Measurements from ENCODE around the gene WDR7.

Gene WDR7

DNA sequence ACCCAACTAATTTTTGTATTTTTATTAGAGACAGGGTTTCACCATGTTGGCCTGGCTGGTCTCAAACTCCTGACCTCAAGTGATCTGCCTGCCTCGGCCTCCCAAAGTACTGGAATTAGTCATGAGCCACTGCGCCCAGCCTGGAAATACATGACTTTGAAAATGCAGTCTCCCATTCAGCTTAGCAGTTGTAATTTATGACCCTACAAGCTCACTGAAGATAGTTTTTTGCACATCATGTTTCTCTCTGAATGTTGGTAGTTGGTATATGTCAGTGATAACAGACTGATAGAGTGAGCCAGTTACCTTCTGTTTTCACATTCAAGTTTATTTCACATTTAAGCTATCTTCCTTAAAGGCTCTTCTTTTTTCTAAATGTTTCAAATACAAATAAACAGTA lies 7.1 kb downstream of the WDR7 start:
- no peak for DNase-seq

DNA sequence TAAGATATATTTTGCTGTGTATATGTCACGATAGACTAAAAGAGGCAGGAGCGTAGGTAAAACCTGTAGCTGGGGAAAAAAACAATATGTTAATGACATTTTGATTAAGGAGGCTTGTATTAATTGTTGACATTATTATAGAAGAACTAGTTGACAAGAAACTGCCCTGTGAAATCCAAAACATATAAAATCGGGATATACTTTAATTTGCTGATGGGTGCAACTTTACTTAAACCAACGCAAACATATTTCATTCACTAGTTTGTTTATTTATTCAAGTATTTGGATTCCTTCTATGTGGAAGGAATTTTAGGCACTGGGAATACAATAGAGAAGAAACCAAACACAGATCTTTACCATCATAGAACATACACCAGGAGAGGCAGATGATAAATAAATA lies 8.0 kb downstream of the WDR7 start:
- no peak for DNase-seq

DNA sequence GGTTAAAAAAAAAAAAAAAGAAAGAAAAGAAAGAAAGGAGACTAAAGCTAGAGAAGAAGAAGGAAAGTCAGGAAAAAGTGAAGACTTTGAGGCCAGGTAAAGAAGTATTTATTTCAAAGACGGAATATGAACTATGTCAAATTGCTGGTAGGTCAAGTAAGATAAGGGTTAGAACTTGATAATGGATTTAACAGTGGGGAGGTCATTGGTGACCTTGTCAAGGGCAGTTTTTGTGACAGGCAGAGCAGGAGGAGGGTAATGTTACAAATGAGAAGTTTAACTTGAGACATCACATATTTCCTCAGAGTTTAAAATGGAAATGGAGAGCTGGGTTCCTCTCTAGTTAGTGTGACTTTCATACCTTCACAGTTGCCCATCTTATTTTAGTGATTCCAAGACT lies 9.5 kb downstream of the WDR7 start:
- no peak for DNase-seq

DNA sequence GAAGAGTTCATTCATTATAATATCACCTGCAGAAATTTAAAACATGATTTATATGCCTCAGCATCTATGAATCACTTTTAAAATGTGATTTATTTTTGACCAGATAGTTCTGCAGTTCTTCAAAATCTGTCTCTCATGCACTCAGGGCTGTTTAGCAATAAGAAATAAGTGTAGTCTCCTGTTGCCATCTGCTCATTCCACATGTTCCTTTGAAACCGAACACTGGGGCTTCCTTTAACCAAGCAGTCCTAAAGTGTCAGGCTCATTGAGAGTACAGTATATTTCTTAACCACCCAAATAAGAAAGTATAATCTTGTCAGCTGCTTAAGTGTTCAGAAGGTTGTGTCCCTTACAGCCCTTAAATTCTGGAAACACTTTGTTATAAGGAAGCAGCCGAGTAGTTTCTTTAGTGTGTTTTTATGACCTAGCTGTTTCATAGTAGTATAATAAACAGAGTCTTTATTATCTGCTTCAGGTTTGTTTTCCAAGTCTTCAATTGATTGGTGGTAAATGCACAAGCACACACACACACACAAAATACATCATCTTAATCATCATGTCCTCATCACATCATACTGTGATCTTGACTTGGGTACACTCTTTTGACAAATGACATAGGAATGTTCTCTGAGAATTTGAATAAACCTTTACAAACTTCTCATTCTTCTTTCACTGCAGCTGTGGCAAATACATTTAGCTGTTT lies 10.4 kb downstream of the WDR7 start:
- no peak for DNase-seq

DNA sequence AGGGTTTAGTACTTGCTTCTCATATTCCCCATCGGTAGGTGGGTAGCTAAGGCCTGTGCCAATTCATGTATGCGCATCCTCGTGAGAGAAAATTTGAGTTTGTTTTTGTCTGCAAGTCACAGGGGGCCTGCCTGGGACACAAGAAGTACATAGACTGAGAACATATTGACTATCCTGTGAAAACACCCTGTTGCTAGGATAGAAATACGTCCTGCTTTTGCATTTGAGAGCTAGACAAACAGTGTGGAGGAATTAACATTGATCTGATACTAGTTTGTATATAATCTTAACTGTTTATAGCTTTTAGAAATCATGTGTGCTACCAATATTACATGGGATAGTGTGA lies 10.9 kb downstream of the WDR7 start:
- no peak for DNase-seq

DNA sequence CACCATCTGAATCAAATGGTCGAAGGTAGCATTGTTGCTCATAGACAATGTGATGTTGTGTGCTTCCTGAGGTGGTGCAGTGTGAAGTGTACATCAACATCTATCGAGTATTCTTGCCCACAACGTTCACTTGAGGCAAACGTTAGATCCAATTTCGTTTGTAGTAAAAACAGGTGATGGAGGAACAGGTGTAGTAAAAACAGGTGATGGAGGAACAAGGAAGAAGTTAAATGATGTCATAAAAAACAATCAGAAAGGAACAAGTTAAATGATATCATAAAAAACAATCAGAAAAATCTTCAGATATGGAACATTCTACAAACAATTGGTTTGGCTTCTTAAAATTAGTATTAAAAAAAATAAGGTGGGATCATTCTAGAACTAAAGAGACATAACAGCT lies 11.3 kb downstream of the WDR7 start:
- no peak for DNase-seq

DNA sequence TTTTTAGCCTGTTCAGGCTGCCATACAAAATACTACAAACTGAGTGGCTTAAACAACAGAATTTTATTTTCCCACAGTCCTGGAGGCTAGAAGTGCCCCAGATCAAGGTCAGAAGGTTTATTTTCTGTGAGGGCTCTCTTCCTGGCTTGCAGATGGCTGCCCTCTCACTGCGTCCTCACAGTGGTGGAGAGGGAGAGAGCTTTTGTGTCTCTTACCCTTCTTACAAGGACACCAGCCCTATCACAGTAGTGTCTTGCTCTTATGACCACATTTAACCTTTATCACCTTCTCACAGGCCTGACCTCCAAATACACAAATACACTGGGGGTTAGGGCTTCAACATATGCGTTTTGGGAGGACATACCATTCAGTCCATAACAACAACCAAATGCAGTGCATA lies 11.7 kb downstream of the WDR7 start:
- DNase-seq, result no peak

DNA sequence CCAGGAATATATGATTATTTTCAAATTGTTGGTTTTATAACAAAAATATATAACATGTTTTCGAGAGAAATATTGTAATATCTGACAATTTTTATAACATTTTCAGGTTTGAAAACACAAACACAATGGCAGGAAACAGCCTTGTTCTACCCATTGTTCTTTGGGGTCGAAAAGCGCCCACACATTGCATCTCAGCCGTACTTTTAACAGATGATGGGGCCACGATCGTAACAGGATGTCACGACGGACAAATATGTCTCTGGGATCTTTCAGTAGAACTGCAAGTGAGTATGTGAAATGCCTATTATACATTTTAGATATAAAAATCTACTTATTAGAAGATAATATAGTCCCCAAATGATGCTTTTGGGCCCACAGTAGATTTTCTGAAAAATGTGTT lies 21.2 kb downstream of the WDR7 start:
- no peak for DNase-seq

DNA sequence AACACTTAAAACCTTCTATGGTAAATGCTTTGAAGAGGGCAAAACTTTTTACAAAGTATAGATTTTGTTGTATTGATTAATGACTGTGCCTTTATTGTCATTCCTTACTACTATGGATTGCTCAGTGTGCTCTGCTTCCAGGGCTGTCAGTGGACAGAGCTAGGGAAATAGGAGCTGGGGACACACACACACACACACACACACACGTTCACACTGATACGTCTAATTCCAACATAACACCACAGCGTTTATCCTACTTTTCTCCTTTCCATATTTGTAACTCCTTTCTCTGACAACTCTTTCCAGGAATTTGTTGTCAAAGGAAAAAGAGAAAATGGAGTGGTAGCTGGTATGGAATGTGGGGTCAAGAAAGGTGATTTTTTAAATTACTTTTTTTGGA lies 21.8 kb downstream of the WDR7 start:
- DNase-seq, result no peak

DNA sequence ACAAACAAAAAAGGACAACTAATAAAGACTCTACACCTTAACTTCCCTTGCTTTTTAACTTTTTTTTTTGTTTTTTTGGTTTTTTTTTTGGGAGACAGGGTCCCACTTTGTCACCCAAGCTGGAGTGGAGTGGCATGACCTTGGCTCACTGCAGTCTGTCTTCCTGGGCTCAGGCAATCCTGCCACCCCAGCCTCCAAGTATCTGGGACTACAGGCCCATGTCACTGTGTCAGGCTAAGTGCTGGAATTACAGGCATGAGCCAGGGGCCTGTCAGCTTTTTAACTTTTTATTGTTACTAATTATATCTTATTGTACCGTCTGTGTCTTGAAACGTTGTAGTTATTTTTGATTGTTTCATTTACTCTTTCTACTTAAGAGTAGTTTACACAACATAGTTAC lies 25.5 kb downstream of the WDR7 start:
- DNase-seq, result no peak

DNA sequence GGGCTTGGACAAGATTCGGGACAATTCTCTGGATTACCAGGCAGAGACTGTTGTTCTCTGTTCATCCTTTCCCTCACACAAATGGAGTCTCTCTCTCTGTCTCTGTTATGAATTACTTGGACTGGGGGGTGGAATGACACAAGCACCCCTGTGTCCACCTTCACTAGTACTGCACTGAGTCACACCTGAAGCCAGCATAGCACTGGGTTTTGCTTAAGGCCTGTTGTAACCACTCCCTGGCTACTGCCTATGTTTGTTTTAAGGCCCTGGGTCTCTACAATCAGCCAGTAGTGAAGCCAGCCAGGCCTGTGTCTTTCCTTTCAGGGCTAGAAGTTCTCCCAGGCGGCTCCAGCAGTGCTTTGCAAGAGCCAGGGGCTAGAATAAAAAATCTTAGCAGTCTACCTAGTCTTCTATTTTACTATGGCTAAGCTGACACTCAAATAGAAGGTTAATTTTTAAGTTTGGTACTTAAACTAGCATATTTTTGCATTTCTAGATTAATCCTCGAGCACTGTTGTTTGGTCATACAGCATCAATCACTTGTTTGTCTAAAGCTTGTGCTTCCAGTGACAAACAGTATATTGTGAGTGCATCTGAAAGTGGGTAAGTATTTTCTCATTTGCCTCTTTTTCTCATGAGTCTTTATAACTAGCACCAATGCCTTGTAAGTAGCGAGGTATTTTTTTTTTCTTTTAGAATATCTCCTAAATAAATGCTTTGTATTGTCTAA lies 27.8 kb downstream of the WDR7 start:
- no peak for DNase-seq

DNA sequence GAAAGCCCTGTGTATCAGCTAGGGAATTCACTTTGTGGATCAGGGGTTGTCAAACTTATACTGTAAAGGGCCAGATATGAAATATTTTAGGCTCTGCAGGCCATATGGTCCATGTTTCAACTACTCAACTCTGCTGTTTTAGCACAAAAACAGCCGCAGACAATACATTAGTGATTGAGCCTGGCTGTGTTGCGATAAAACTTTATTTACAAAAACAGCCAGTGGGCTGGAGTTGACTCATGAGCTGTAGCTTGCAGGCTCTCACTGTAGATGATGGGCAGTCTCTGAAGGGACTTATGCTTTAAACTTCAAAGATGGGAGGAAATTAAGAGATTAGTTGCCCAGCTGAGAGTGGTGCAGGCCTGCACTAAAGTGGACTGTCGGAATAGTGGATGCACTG lies 33.1 kb downstream of the WDR7 start:
- no peak for DNase-seq

DNA sequence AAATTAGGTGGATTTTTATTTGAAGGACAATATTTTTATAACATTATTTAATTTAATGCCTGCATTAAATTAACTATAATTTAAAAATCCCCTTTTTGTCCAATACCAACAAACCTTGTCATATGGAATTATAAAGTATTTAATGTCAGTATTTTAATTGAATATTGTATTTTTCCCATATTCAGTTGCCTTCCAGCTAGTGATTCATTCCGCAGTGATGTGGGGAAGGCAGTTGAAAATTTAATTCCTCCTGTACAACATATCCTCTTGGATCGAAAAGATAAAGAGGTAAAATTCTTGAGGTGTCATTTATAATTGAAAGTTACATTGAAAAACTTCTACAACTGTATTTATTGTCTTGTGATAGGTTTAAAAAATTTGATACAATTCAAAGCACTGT lies 40.4 kb downstream of the WDR7 start:
- no peak for DNase-seq

DNA sequence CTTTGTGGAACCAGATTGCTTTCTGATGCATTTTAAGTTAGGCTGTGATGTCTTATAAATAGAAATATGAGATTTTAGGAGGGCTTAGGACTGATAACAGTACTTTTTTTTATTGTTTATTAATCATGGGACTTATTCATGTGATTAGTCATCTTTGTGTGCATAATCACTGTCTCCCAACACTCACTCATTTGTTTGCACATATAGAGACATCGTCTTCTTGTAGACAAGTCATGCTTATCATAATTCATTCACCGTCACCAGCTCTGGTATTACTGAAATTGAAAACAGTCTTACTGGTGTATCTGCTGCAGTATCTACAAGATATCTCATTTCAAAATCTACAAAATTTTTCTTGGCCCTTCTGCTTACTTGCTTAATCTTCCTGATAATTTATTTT lies 45.8 kb downstream of the WDR7 start:
- DNase-seq, result no peak

DNA sequence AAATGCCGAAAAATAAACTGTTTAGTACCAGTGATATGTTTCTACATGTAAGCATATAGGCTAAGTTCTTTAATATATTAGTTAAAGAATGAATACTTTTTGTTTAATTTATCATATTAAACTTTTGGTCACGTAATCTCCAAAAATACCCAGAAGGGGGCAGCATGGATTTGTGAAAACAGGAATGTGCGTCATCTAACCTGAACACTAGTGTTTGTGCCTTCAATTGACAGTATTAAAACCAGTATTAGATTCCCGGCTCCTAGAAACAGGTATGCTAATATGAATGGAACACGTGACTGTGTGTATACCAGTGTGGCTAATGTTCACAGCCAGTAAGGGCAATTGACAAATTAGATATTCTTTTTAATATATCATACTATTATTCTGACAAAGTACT lies 51.8 kb downstream of the WDR7 start:
- no peak for DNase-seq

DNA sequence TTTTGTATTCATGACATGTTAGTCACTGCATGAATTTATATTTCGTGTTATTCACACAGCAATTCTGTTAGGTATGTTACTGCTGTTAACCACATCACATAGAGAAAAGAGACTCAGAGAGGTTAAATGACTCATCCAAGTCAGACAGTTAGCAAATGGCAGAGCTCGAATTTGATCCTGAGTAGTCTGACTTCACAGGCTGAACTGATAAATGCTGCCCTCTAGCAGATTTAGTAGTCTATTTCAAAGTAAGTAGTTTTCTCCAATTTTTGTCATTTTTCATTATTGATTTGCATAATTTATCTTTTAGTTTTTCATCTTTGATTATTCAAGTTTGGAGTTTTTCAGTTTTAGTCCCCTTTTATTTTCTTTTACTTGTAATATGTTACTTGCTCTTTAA lies 58.3 kb downstream of the WDR7 start:
- no peak for DNase-seq

DNA sequence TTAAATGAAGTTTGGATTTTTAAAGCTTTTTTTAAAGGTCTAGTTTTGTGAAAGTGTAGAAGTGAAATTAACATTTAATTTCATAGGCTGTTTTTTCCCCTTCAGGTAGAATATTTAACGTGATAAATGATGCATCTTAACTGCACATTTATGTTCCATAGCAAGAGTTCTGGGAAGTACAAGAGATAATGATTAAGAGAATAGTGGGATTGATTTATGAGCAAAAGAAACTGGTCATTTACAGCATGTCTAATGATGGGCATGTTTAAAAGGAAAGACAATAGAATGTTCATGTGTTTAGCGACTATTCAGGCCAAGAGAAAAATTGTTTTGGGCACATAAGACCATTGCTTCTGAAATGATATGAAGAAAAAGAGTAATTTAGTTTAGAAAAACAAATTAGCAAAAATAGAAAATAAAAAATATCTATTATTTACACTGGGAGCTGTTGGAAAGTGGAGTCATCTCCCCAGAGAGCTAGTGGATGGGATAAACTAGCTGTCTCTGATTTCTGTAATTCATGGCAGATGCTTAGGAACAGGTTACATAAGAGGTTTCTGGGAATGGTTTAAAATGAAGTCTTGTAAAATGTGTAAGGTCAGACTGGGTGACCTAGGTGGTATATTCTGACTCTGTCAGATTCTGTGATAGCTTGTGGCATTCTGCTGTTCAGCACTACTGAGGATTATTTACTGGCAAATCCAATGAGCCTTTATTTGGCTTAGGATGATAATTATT lies 60.7 kb downstream of the WDR7 start:
- no peak for DNase-seq

DNA sequence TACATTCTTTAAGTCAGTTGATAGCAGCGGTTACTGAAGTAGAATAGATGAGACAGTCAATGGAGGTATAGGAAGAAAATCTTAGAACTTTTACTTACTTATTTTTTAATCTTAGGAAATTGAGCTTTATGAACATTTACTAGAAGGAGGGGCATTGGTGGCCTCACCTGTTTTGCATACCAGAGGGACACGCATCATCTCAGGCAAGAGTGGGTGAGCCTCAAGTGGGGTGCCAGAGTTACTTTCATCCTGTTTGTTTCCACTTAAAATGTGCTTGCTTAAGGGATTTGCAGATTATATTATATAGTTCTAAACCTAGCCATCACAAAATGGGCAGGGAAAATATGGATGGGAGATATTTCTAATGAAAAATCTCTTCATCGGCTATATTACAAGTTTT lies 61.6 kb downstream of the WDR7 start:
- no peak for DNase-seq

DNA sequence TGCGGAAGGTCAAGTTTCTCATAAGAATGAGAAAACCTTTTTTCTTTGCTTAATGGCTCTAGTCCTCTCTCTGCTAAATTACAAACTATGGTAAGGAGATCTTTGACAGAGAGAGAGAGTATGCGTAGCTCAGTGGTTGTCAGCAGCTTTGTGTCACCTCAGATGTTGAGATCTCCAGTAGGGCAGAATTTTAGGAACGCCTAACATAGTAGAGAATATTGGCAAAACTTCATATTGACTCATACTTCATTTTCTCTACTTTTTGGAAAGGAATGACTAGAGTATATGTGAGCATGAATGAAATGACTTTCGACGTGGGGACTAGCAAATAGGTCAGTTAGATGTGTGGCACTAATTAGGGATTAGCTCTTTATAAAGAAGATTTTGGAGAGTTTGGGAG lies 64.0 kb downstream of the WDR7 start:
- no peak for DNase-seq

DNA sequence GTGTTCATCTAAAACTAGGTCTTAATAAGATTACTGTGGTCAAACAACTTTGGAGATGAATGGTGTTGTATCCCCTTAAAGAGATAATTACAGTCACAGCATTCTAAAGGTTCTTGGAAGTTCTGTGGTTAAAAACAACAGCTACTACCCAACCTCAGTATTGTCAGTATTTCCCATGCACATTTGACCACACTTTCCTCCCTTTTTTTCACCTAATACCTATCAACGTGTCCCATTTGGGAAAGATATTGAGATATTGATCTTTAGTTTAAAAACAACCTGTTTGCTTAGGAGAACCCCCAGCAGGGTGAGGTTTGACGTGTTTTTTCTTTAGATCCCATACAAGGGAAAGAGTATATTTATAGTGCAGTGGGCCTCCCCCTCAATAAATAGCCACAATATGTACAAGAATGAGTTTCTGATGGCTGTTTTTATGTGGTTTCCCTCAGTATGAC lies 65.6 kb downstream of the WDR7 start:
- DNase-seq, result no peak

DNA sequence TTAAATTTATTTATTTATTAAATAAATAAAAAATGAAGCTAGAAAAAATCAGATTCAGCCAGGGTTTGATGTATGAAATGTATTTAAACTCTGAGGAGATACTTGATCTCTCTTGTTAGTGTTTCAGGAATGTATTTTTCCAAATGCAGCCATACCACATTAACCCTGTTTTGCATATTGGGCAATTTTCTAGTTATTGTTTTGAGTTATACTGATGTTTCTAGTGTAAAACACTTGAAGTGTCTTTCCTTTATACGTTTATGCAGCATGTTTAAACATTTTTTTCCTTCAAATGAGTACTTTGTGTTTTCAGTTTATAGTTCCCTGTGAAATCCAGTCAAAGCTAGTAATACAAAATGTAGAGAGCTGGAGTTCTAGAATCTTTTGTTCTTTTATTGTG lies 69.9 kb downstream of the WDR7 start:
- DNase-seq, result no peak

DNA sequence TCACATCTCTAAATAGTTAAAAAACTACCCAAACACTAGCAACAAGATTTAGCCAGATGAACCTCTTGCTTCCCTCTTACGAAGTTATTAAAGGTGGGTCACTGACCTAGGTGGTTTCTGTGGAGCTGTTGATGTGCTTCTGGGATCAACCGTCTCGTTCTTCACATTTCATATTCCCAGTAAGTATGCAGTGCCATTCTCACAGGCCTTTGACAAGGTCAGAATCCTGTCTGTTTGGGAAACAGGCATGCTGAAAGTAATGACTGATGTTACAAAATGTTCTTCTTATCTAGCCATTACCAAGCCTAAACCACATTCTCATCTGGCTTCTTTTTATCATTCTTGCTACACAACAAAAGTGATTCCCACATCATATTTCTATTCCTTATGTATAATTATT lies 70.3 kb downstream of the WDR7 start:
- no peak for DNase-seq

DNA sequence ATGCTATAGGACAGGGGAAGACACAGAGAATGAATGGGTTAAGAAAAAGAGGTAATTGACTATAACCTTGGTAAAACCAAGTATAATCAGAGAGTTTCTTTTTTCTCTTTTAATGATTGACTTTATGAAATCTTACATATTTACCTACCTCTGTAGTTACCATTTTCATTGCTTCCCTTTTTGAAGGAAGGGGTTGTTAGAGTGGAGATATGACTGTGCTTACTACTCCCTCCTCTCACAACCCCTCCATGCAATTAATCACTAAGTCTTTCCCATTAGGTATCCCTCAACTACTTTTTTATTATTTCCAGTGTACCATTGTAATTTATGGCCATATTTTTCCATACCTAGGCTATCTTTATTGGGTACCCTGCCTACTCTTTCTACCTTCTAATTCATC lies 71.4 kb downstream of the WDR7 start:
- no peak for DNase-seq

DNA sequence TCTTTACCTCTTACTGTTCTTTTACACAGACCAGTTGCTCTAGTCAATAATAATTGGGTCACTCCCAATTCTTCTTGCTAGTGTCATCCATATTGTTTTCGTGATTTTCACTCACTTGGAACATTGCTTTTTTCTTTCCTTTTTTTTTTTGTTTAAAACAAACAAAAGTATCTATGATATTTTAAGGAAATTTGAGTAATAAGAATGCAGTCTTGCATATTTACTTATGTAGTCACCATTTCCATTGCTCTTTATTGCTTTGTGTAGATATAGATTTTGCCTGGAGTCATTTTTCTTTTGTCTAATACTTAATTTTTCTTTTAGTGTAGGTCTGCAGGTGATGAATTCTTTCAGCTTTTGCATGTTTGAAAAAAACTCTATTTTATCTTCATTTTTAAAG lies 71.9 kb downstream of the WDR7 start:
- DNase-seq, result no peak
